ENCODE data around the gene NYNRIN.

NYNRIN gene

GRCh38 chr14:24427537-24428508 lies 29.0 kb downstream of the NYNRIN start:
- Histone ChIP-seq H3K4me1 (ENCODE audit: control insufficient read depth, insufficient read depth, low read length) (peaks cover 16% of the 10 kb centered on the region), H3K27me3 (ENCODE audit: control insufficient read depth, insufficient read depth, low read length) (no peaks in the 10 kb centered on the region), H3K4me3 (ENCODE audit: low read length) (no peak overlapping the region), H3K27ac (ENCODE audit: low read depth, low read length) (no peak overlapping the region), H3K9ac (ENCODE audit: low read length) (no peak overlapping the region), H3K36me3 (ENCODE audit: control insufficient read depth, insufficient read depth, low read length) (peaks cover 9% of the 10 kb centered on the region)

GRCh38 chr14:24428628-24429394 lies 30.0 kb downstream of the NYNRIN start:
- peak overlapping the region; percentile 92 for H3K27ac ChIP-seq (ENCODE audit: low read depth, low read length)
- peak overlapping the region; percentile 89 for H3K9ac ChIP-seq (ENCODE audit: low read length)
- H3K4me3 ChIP-seq (ENCODE audit: low read length): peak overlapping the region; percentile 87
- H3K4me1 ChIP-seq (ENCODE audit: control insufficient read depth, insufficient read depth, low read length): peaks cover 16% of the 10 kb centered on the region
- peaks cover 16% of the 10 kb centered on the region for H3K36me3 ChIP-seq (ENCODE audit: control insufficient read depth, insufficient read depth, low read length)
- no peaks in the 10 kb centered on the region for H3K27me3 ChIP-seq (ENCODE audit: control insufficient read depth, insufficient read depth, low read length)

GRCh38 chr14:24429395-24430142 lies 30.8 kb downstream of the NYNRIN start, which contains the start of the genes CBLN3 and KHNYN:
CBLN3 (minus strand) TSS chr14:24429668; CDS start chr14:24429054, 614 bp downstream.
KHNYN (plus strand) TSS chr14:24429954; CDS start chr14:24430731, 777 bp downstream.
- Histone ChIP-seq H3K9ac (ENCODE audit: low read length) (peak within 1 kb of the TSS; percentile 89), H3K27me3 (ENCODE audit: control insufficient read depth, insufficient read depth, low read length) (no peaks in the 10 kb centered on the region), H3K4me1 (ENCODE audit: control insufficient read depth, insufficient read depth, low read length) (peaks cover 16% of the 10 kb centered on the region), H3K4me3 (ENCODE audit: low read length) (peak within 1 kb of the TSS; percentile 87), H3K36me3 (ENCODE audit: control insufficient read depth, insufficient read depth, low read length) (peaks cover 16% of the 10 kb centered on the region), H3K27ac (ENCODE audit: low read depth, low read length) (peak within 1 kb of the TSS; percentile 92)

GRCh38 chr14:24430143-24430681 lies 31.4 kb downstream of the NYNRIN start:
- Histone ChIP-seq H3K4me1 (ENCODE audit: control insufficient read depth, insufficient read depth, low read length) (peaks cover 16% of the 10 kb centered on the region), H3K36me3 (ENCODE audit: control insufficient read depth, insufficient read depth, low read length) (peaks cover 16% of the 10 kb centered on the region), H3K4me3 (ENCODE audit: low read length) (peak overlapping the region; percentile 87), H3K27ac (ENCODE audit: low read depth, low read length) (peak overlapping the region; percentile 92), H3K27me3 (ENCODE audit: control insufficient read depth, insufficient read depth, low read length) (no peaks in the 10 kb centered on the region), H3K9ac (ENCODE audit: low read length) (peak overlapping the region; percentile 87)

- no peaks in the 10 kb centered on the region for H3K27me3 ChIP-seq (ENCODE audit: control insufficient read depth, insufficient read depth, low read length)
Observed at GRCh38 chr14:24430682-24431568, 32.1 kb downstream of the NYNRIN start.

GRCh38 chr14:24431569-24432258 lies 32.9 kb downstream of the NYNRIN start:
- no peaks in the 10 kb centered on the region for H3K27me3 ChIP-seq (ENCODE audit: control insufficient read depth, insufficient read depth, low read length)
- H3K4me3 ChIP-seq (ENCODE audit: low read length): peak overlapping the region; percentile 87
- peak overlapping the region; percentile 92 for H3K27ac ChIP-seq (ENCODE audit: low read depth, low read length)
- peaks cover 20% of the 10 kb centered on the region for H3K36me3 ChIP-seq (ENCODE audit: control insufficient read depth, insufficient read depth, low read length)
- no peak overlapping the region for H3K9ac ChIP-seq (ENCODE audit: low read length)
- peaks cover 19% of the 10 kb centered on the region for H3K4me1 ChIP-seq (ENCODE audit: control insufficient read depth, insufficient read depth, low read length)

More at GRCh38 chr14:24430682-24431568, 32.1 kb downstream of the NYNRIN start:
- peak overlapping the region; percentile 87 for H3K4me3 ChIP-seq (ENCODE audit: low read length)
- peak overlapping the region; percentile 92 for H3K27ac ChIP-seq (ENCODE audit: low read depth, low read length)
- peaks cover 16% of the 10 kb centered on the region for H3K4me1 ChIP-seq (ENCODE audit: control insufficient read depth, insufficient read depth, low read length)
- H3K9ac ChIP-seq (ENCODE audit: low read length): peak overlapping the region; percentile 87
- H3K36me3 ChIP-seq (ENCODE audit: control insufficient read depth, insufficient read depth, low read length): peaks cover 17% of the 10 kb centered on the region

- H3K36me3 ChIP-seq (ENCODE audit: control insufficient read depth, insufficient read depth, low read length): peaks cover 28% of the 10 kb centered on the region
- H3K27ac ChIP-seq (ENCODE audit: low read depth, low read length): no peak overlapping the region
- H3K9ac ChIP-seq (ENCODE audit: low read length): no peak overlapping the region
- no peaks in the 10 kb centered on the region for H3K27me3 ChIP-seq (ENCODE audit: control insufficient read depth, insufficient read depth, low read length)
- peak overlapping the region; percentile 87 for H3K4me3 ChIP-seq (ENCODE audit: low read length)
- peaks cover 19% of the 10 kb centered on the region for H3K4me1 ChIP-seq (ENCODE audit: control insufficient read depth, insufficient read depth, low read length)
Observed at GRCh38 chr14:24432259-24433131, 33.7 kb downstream of the NYNRIN start.

- peaks cover 31% of the 10 kb centered on the region for H3K36me3 ChIP-seq (ENCODE audit: control insufficient read depth, insufficient read depth, low read length)
- no peak overlapping the region for H3K4me3 ChIP-seq (ENCODE audit: low read length)
- H3K4me1 ChIP-seq (ENCODE audit: control insufficient read depth, insufficient read depth, low read length): peaks cover 18% of the 10 kb centered on the region
- H3K27me3 ChIP-seq (ENCODE audit: control insufficient read depth, insufficient read depth, low read length): no peaks in the 10 kb centered on the region
- H3K27ac ChIP-seq (ENCODE audit: low read depth, low read length): no peak overlapping the region
- H3K9ac ChIP-seq (ENCODE audit: low read length): no peak overlapping the region
Observed at GRCh38 chr14:24434036-24434435, 35.2 kb downstream of the NYNRIN start.

- peaks cover 15% of the 10 kb centered on the region for H3K4me1 ChIP-seq (ENCODE audit: control insufficient read depth, insufficient read depth, low read length)
- H3K27me3 ChIP-seq (ENCODE audit: control insufficient read depth, insufficient read depth, low read length): no peaks in the 10 kb centered on the region
- H3K4me3 ChIP-seq (ENCODE audit: low read length): no peak overlapping the region
- no peak overlapping the region for H3K9ac ChIP-seq (ENCODE audit: low read length)
- no peak overlapping the region for H3K27ac ChIP-seq (ENCODE audit: low read depth, low read length)
- H3K36me3 ChIP-seq (ENCODE audit: control insufficient read depth, insufficient read depth, low read length): peaks cover 35% of the 10 kb centered on the region
Observed at GRCh38 chr14:24434676-24435075, 35.9 kb downstream of the NYNRIN start.

GRCh38 chr14:24435192-24435810 lies 36.5 kb downstream of the NYNRIN start:
- H3K4me1 ChIP-seq (ENCODE audit: control insufficient read depth, insufficient read depth, low read length): peaks cover 15% of the 10 kb centered on the region
- no peak overlapping the region for H3K27ac ChIP-seq (ENCODE audit: low read depth, low read length)
- no peaks in the 10 kb centered on the region for H3K27me3 ChIP-seq (ENCODE audit: control insufficient read depth, insufficient read depth, low read length)
- H3K4me3 ChIP-seq (ENCODE audit: low read length): no peak overlapping the region
- H3K36me3 ChIP-seq (ENCODE audit: control insufficient read depth, insufficient read depth, low read length): peaks cover 38% of the 10 kb centered on the region
- no peak overlapping the region for H3K9ac ChIP-seq (ENCODE audit: low read length)

Data from rectal smooth muscle tissue (tissue), 1 donor.